Activated B cell treated with CpG ODN at 0.5 μM for 24 hours (primary cell): ENCODE measurements around the gene SP5. TPM values are rescaled to one million over a fixed set of nuclear protein-coding genes. Genes with fewer than 3 reads are reported as not detected.

Experiments used
- ATAC-seq: fragments of 200-7000 bp; cut with Tn5 transposase; one replicate; pipeline ENCODE4 v1.10.0; 2021; ENCODE audit warnings: low read depth, mild to moderate bottlenecking, moderate library complexity
- CTCF ChIA-PET: fragments of 350-600 bp; sonication (Branson Sonifier 250); formaldehyde crosslinking; loops from one replicate; lab custom pipeline; 2021; ENCODE audit warnings: antibody characterized with exemption; lab: Charles Lee
- POLR2A ChIA-PET: fragments of 350-600 bp; sonication (Branson Sonifier 250); formaldehyde crosslinking; loops from one replicate; lab custom pipeline; 2021; ENCODE audit warnings: antibody characterized with exemption; lab: Charles Lee
- DNase-seq: peaks from one replicate; pipeline ENCODE4 v3.0.0; 2022
- H3K27ac Mint-ChIP-seq: one replicate; pipeline ENCODE4 v1.8.0; 2020; ENCODE audit warnings: mixed read lengths
- H3K27me3 Mint-ChIP-seq: one replicate; pipeline ENCODE4 v1.8.0; 2021; ENCODE audit warnings: mixed read lengths
- H3K36me3 Mint-ChIP-seq: one replicate; pipeline ENCODE4 v1.8.0; 2021; ENCODE audit warnings: low read depth, mixed read lengths
- H3K4me1 Mint-ChIP-seq: one replicate; pipeline ENCODE4 v1.8.0; 2021; ENCODE audit warnings: mixed read lengths
- H3K4me3 Mint-ChIP-seq: one replicate; pipeline ENCODE4 v1.8.0; 2020; ENCODE audit warnings: mild to moderate bottlenecking, mixed read lengths
- H3K9me3 Mint-ChIP-seq: one replicate; pipeline ENCODE4 v1.8.0; 2020; ENCODE audit warnings: mixed read lengths
- CTCF ChIP-seq: fragments of 200-600 bp; IDR thresholded peaks from one replicate; pipeline ENCODE4 v1.8.0; 2022; ENCODE audit warnings: antibody characterized with exemption, mild to moderate bottlenecking
- intact Hi-C: fragments of 100-400 bp; cut with micrococcal nuclease; formaldehyde crosslinking; loops from one replicate; pipeline ENCODE4 v1.15.1; 2024
- total RNA-seq: library from RNA; stranded (reverse); gene quantifications from 2 replicates; pipeline ENCODE4 v1.2.3, GENCODE V29; 2022

Gene SP5
- total RNA-seq, 1 donor from 2014 or later = not detected

- Mint-ChIP-seq H3K9me3 (no peaks in the 10 kb centered on the region), H3K4me3 (no peak overlapping the region), H3K4me1 (peaks cover 12% of the 10 kb centered on the region), H3K36me3 (no peaks in the 10 kb centered on the region), H3K27ac (no peak overlapping the region), H3K27me3 (peaks cover 56% of the 10 kb centered on the region)
- no peak for DNase-seq
- ChIA-PET CTCF (no interaction called here), POLR2A (no interaction called here)
- no peak for TF ChIP-seq CTCF
- intact Hi-C loops = no loop called here
- no peak for ATAC-seq
These were observed 3.1 kb upstream of the SP5 start for GRCh38 chr2:170711774-170712652.

- DNase-seq (no peak), ATAC-seq (no peak)
- Mint-ChIP-seq H3K4me3 (no peak overlapping the region), H3K4me1 (peaks cover 12% of the 10 kb centered on the region), H3K27ac (no peak overlapping the region), H3K36me3 (no peaks in the 10 kb centered on the region), H3K9me3 (no peaks in the 10 kb centered on the region), H3K27me3 (peaks cover 61% of the 10 kb centered on the region)
- CTCF ChIA-PET = no interaction called here
- POLR2A ChIA-PET = no interaction called here
- intact Hi-C loops = no loop called here
- TF ChIP-seq CTCF = no peak
These were observed 2.2 kb upstream of the SP5 start for GRCh38 chr2:170712653-170713542.

GRCh38 chr2:170713543-170714380 is 1.4 kb upstream of the SP5 start:
- H3K4me3 Mint-ChIP-seq = no peak overlapping the region
- intact Hi-C loops = loop anchor here (2.0 kb wide), 1 partner anchor 101 kb away; no protein-coding TSS in a partner anchor
- no peak overlapping the region for H3K27ac Mint-ChIP-seq
- ChIA-PET CTCF (no interaction called here), POLR2A (no interaction called here)
- peaks cover 12% of the 10 kb centered on the region for H3K4me1 Mint-ChIP-seq
- TF ChIP-seq CTCF = no peak
- H3K9me3 Mint-ChIP-seq = no peaks in the 10 kb centered on the region
- ATAC-seq (no peak), DNase-seq (no peak)
- peaks cover 61% of the 10 kb centered on the region for H3K27me3 Mint-ChIP-seq
- no peaks in the 10 kb centered on the region for H3K36me3 Mint-ChIP-seq

GRCh38 chr2:170714381-170715061 is 616 bp upstream of the SP5 start:
- no peak overlapping the region for H3K27ac Mint-ChIP-seq
- intact Hi-C loops = loop anchor here (2.0 to 5.0 kb wide), 2 partner anchors 100 to 1368 kb away; no protein-coding TSS in a partner anchor
- H3K36me3 Mint-ChIP-seq = no peaks in the 10 kb centered on the region
- peaks cover 61% of the 10 kb centered on the region for H3K27me3 Mint-ChIP-seq
- peak overlapping the region; percentile 65 for H3K4me3 Mint-ChIP-seq
- ATAC-seq (no peak), DNase-seq (no peak)
- TF ChIP-seq CTCF = no peak
- ChIA-PET CTCF (no interaction called here), POLR2A (no interaction called here)
- no peaks in the 10 kb centered on the region for H3K9me3 Mint-ChIP-seq
- peaks cover 12% of the 10 kb centered on the region for H3K4me1 Mint-ChIP-seq
